ENCODE results near the gene HEATR9.

HEATR9 gene

GRCh38 chr17:35865412-35866340, 3.0 kb downstream of the HEATR9 start:
- no peak for DNase-seq (ENCODE audit: low read depth)

- DNase-seq (ENCODE audit: low read depth): no peak
Observed at GRCh38 chr17:35864853-35865252, 3.8 kb downstream of the HEATR9 start.

GRCh38 chr17:35856603-35857002, 12.1 kb downstream of the HEATR9 start:
- no peak for DNase-seq (ENCODE audit: low read depth)

- DNase-seq (ENCODE audit: low read depth): no peak
Observed at GRCh38 chr17:35855965-35856364, 12.7 kb downstream of the HEATR9 start.

- no peak for DNase-seq (ENCODE audit: low read depth)
Observed at GRCh38 chr17:35849469-35850348, 19.0 kb downstream of the HEATR9 start.

GRCh38 chr17:35847633-35848373, 20.9 kb downstream of the HEATR9 start:
- DNase-seq (ENCODE audit: low read depth): no peak

GRCh38 chr17:35847006-35847405, 21.7 kb downstream of the HEATR9 start:
- DNase-seq (ENCODE audit: low read depth): no peak

- DNase-seq (ENCODE audit: low read depth): no peak
Observed at GRCh38 chr17:35846055-35846809, 22.5 kb downstream of the HEATR9 start.

GRCh38 chr17:35844547-35844946, 24.1 kb downstream of the HEATR9 start:
- no peak for DNase-seq (ENCODE audit: low read depth)

- no peak for DNase-seq (ENCODE audit: low read depth)
Observed at GRCh38 chr17:35843698-35844097, 25.0 kb downstream of the HEATR9 start.

- DNase-seq (ENCODE audit: low read depth): no peak
Observed at GRCh38 chr17:35842239-35842638, 26.5 kb downstream of the HEATR9 start.

- DNase-seq (ENCODE audit: low read depth): no peak
Observed at GRCh38 chr17:35841505-35841904, 27.2 kb downstream of the HEATR9 start.

GRCh38 chr17:35841101-35841500, 27.6 kb downstream of the HEATR9 start:
- DNase-seq (ENCODE audit: low read depth): no peak

GRCh38 chr17:35825206-35825605, 43.5 kb downstream of the HEATR9 start:
- DNase-seq (ENCODE audit: low read depth): no peak

- DNase-seq (ENCODE audit: low read depth): no peak
Observed at GRCh38 chr17:35821308-35821707, 47.4 kb downstream of the HEATR9 start.

GRCh38 chr17:35819455-35819854, 49.2 kb downstream of the HEATR9 start:
- DNase-seq (ENCODE audit: low read depth): no peak

- no peak for DNase-seq (ENCODE audit: low read depth)
Observed at GRCh38 chr17:35817196-35817595, 51.5 kb downstream of the HEATR9 start.

GRCh38 chr17:35816723-35817122, 52.0 kb downstream of the HEATR9 start:
- no peak for DNase-seq (ENCODE audit: low read depth)

GRCh38 chr17:35812456-35812855, 56.2 kb downstream of the HEATR9 start:
- DNase-seq (ENCODE audit: low read depth): no peak

GRCh38 chr17:35811759-35812158, 56.9 kb downstream of the HEATR9 start:
- DNase-seq (ENCODE audit: low read depth): no peak

- DNase-seq (ENCODE audit: low read depth): no peak
Observed at GRCh38 chr17:35809855-35810461, 58.7 kb downstream of the HEATR9 start.
